K562 (cell line): Measurements from ENCODE around the gene ADAMTS2. TPM values are rescaled to one million over a fixed set of nuclear protein-coding genes. Genes with fewer than 3 reads are reported as not detected.

Experiments
- ATAC-seq: fragments of 200-7000 bp; cut with Tn5 transposase; 3 replicates; pipeline ENCODE4 v1.9.1; 2020; ENCODE audit warnings: moderate library complexity
- BruUV-seq: library from RNA; stranded (reverse); fragments of 400-500 nt; replicated peaks from 2 replicates; lab custom pipeline; 2021; lab: Mats Ljungman, UMichigan
- CTCF ChIA-PET: fragments of 300-600 bp; formaldehyde crosslinking; extraction: SDS; loops from one replicate; lab custom pipeline; 2021; ENCODE audit warnings: low intra/inter-chr PET ratio; lab: Yijun Ruan, JAX
- POLR2A ChIA-PET: fragments of 300-600, 350-650 bp; sonication (Branson Sonifier 250); formaldehyde crosslinking; extraction: SDS; loops from one replicate; lab custom pipeline; 2021; ENCODE audit warnings: antibody characterized with exemption, inconsistent platforms; lab: Yijun Ruan, JAX
- DNase-seq, 4 experiments: peaks; one replicate each; pipeline versions ENCODE4 v3.0.0 to v3.0.0-alpha.2; 2011 to 2018; ENCODE audit warnings: low spot score in 3 of 4, mixed read lengths in 3 of 4; ENCODE audit errors: extremely low read depth in 1 of 4
- FAIRE-seq: peaks from 2 replicates; lab custom pipeline; 2011; peaks lifted over from hg19 to GRCh38; lab: Jason Lieb, UNC
- H2AFZ ChIP-seq: 2 replicates; pipeline ENCODE4 v1.6.0; 2011; ENCODE audit warnings: low read depth, low read length, control low read depth, inconsistent platforms
- H3K27ac ChIP-seq: fragments of 200-600 bp; 3 replicates; pipeline ENCODE4 v1.8.0; 2011; ENCODE audit warnings: low read depth, mild to moderate bottlenecking, control low read depth, inconsistent platforms, low read length, moderate library complexity, mixed read lengths; ENCODE audit errors: extremely low read depth
- H3K27me3 ChIP-seq, 2 experiments: fragments of 300-600 bp in 1 of 2; 2 replicates in 1 of 2; 3 replicates in 1 of 2; pipeline versions ENCODE4 v1.6.0 to v1.8.0; 2011; ENCODE audit warnings: inconsistent platforms in 2 of 2, low read length in 2 of 2, mild to moderate bottlenecking in 1 of 2, mixed read lengths in 1 of 2, moderate library complexity in 1 of 2; ENCODE audit not compliant: control insufficient read depth in 2 of 2, insufficient read depth in 2 of 2
- H3K36me3 ChIP-seq: fragments of 300-600 bp; 3 replicates; pipeline ENCODE4 v1.8.0; 2011; ENCODE audit warnings: mild to moderate bottlenecking, low read length, inconsistent platforms; ENCODE audit not compliant: control insufficient read depth, insufficient read depth
- H3K4me1 ChIP-seq, 2 experiments: fragments of 200-600 bp in 1 of 2; replicated peaks in 1 of 2; 2 replicates in 1 of 2; 3 replicates in 1 of 2; pipeline versions ENCODE4 v1.5.1 to v1.8.0; 2011; ENCODE audit warnings: inconsistent platforms in 2 of 2, low read length in 2 of 2, mild to moderate bottlenecking in 1 of 2, mixed read lengths in 1 of 2, moderate library complexity in 1 of 2; ENCODE audit not compliant: control insufficient read depth in 2 of 2, insufficient read depth in 2 of 2
- H3K4me2 ChIP-seq: 2 replicates; pipeline ENCODE4 v1.6.1; 2011; ENCODE audit warnings: low read length, control low read depth, inconsistent platforms, mixed read lengths; ENCODE audit not compliant: insufficient read depth
- H3K4me3 ChIP-seq: fragments of 200-600 bp; sonication (generic), shearing (Covaris generic); 2 replicates; pipeline ENCODE4 v1.5.1; 2016; ENCODE audit warnings: control low read depth, inconsistent platforms
- H3K79me2 ChIP-seq: fragments of 200-600 bp; 3 replicates; pipeline ENCODE4 v1.8.0; 2011; ENCODE audit warnings: low read length, inconsistent platforms; ENCODE audit not compliant: control insufficient read depth, insufficient read depth
- H3K9ac ChIP-seq, 2 experiments: 2 replicates each; pipeline versions ENCODE4 v1.6.0 to v1.6.1; 2011; ENCODE audit warnings: low read depth in 2 of 2, low read length in 2 of 2, control low read depth in 1 of 2, inconsistent platforms in 1 of 2, mild to moderate bottlenecking in 1 of 2, mixed read lengths in 1 of 2; ENCODE audit not compliant: insufficient read depth in 1 of 2
- H3K9me1 ChIP-seq: one replicate; pipeline ENCODE4 v1.6.0; 2011; ENCODE audit warnings: inconsistent platforms, mild to moderate bottlenecking, low read length, moderate library complexity; ENCODE audit not compliant: control insufficient read depth, insufficient read depth
- H3K9me3 ChIP-seq: replicated peaks from 2 replicates; pipeline ENCODE4 v1.5.1; 2011; ENCODE audit warnings: low read depth, low read length, inconsistent platforms; ENCODE audit not compliant: control insufficient read depth, insufficient read depth
- H4K20me1 ChIP-seq: replicated peaks from 2 replicates; pipeline ENCODE4 v1.6.1; 2011; ENCODE audit warnings: low read length, inconsistent platforms, mixed read lengths; ENCODE audit not compliant: control insufficient read depth, insufficient read depth
- CBFB ChIP-seq: sonication (generic); formaldehyde crosslinking; IDR thresholded peaks from 2 replicates; pipeline ENCODE4 v1.4.0; 2020; ENCODE audit warnings: mild to moderate bottlenecking, missing genetic modification reagents
- DNMT1 ChIP-seq: fragments of 450-650 bp; IDR thresholded peaks from 2 replicates; pipeline ENCODE4 v1.6.1; 2016; ENCODE audit warnings: antibody characterized with exemption, mild to moderate bottlenecking
- ETV6 ChIP-seq, 3 experiments: fragments of 150-350 bp in 1 of 3; sonication (generic) in 1 of 3; formaldehyde crosslinking in 1 of 3; IDR thresholded peaks; 2 replicates each; pipeline versions ENCODE4 v1.6.1 to v1.8.0; 2014 to 2022; ENCODE audit warnings: borderline replicate concordance in 2 of 3, low read depth in 2 of 3, antibody characterized with exemption in 1 of 3, low read length in 1 of 3, mild to moderate bottlenecking in 1 of 3, missing genetic modification reagents in 1 of 3
- HNRNPUL1 ChIP-seq: fragments of 200-400 bp; formaldehyde crosslinking; IDR thresholded peaks from 2 replicates; pipeline ENCODE4 v1.6.1; 2017; ENCODE audit warnings: low read length
- PHB2 ChIP-seq: fragments of 450-650 bp; IDR thresholded peaks from 2 replicates; pipeline ENCODE4 v1.6.1; 2017; ENCODE audit warnings: low read depth
- POLR2G ChIP-seq: fragments of 200-400 bp; formaldehyde crosslinking; IDR thresholded peaks from 2 replicates; pipeline ENCODE4 v1.6.1; 2017; ENCODE audit warnings: low read depth, mild to moderate bottlenecking, antibody characterized with exemption, low read length, moderate library complexity
- POLR3G ChIP-seq: IDR thresholded peaks from 2 replicates; pipeline ENCODE4 v1.6.1; 2011; ENCODE audit not compliant: insufficient read length, insufficient replicate concordance; ENCODE audit errors: extremely low read depth
- SAFB2 ChIP-seq: fragments of 200-400 bp; formaldehyde crosslinking; IDR thresholded peaks from 2 replicates; pipeline ENCODE4 v1.6.1; 2018; ENCODE audit warnings: borderline replicate concordance, low read length, low read depth, moderate library complexity; ENCODE audit not compliant: severe bottlenecking
- TARDBP ChIP-seq: fragments of 450-650 bp; IDR thresholded peaks from 2 replicates; pipeline ENCODE4 v1.6.1; 2016
- ZNF146 ChIP-seq: IDR thresholded peaks from one replicate; pipeline ENCODE4 v1.6.1; 2018; ENCODE audit warnings: missing compliant biosample characterization; ENCODE audit not compliant: unreplicated experiment
- ZNF436 ChIP-seq: fragments of 250-450, 450-650 bp; sonication (Bioruptor Pico); formaldehyde crosslinking; IDR thresholded peaks from 2 replicates; pipeline ENCODE4 v1.7.0; 2020; ENCODE audit warnings: mild to moderate bottlenecking
- WGBS: fragments of 100-300 bp; shearing (Covaris generic); methylation state at CpG from one replicate; pipeline ENCODE4 v1.1.6; 2016; ENCODE audit warnings: low coverage, mixed read lengths; ENCODE audit not compliant: insufficient coverage; ENCODE audit errors: missing lambda C conversion rate; 5-methylcytosine and 5-hydroxymethylcytosine counted together
- in situ Hi-C: fragments of 300-500 bp; cut with MboI; formaldehyde crosslinking; loops from 4 replicates; pipeline ENCODE4 v1.15.0; 2018; ENCODE audit warnings: inconsistent platforms, mixed read lengths
- intact Hi-C: fragments of 100-400 bp; cut with micrococcal nuclease; formaldehyde crosslinking; loops from 2 replicates; pipeline ENCODE4 v1.14.2; 2022
- polyA plus RNA-seq, 8 experiments: library from polyadenylated mRNA; depleted of rRNA in 4 of 8; stranded (reverse) in 5 of 8; unstranded in 3 of 8; fragments of >200 nt; fragmentation: Nextera tagmentation in 2 of 8; fragmentation: Illumina TruSeq in 1 of 8; extraction: Ambion mirVana in 2 of 8; extraction: Trizol in 1 of 8; gene quantifications; 2 replicates each; pipeline versions ENCODE4 v1.2.1 to v1.2.3, GENCODE V29; 2011 to 2014; ENCODE audit warnings: inconsistent platforms in 1 of 8, missing spikeins in 1 of 8
- total RNA-seq, 7 experiments: library from RNA; depleted of rRNA in 6 of 7; stranded (reverse); fragments of >200 nt in 6 of 7; fragmentation: Illumina TruSeq in 2 of 7; extraction: Trizol in 2 of 7; gene quantifications; 2 replicates each; pipeline versions ENCODE4 v1.2.1 to v1.2.3, GENCODE V29; 2011 to 2021; ENCODE audit warnings: low replicate concordance in 1 of 7
- TF ChIP-seq, protein P1 (sequence below): fragments of 450-650 bp; formaldehyde crosslinking; IDR thresholded peaks from 2 replicates; pipeline ENCODE4 v1.4.0; 2020; ENCODE audit warnings: mild to moderate bottlenecking, moderate library complexity
- TF ChIP-seq, protein P2 (sequence below): fragments of 250-450 bp; sonication (Bioruptor Pico); IDR thresholded peaks from 2 replicates; pipeline ENCODE4 v1.4.0; 2020; ENCODE audit warnings: mild to moderate bottlenecking, moderate library complexity
- TF ChIP-seq, protein P3 (sequence below): IDR thresholded peaks from 2 replicates; pipeline ENCODE4 v1.6.1; 2012; ENCODE audit warnings: low read depth, low read length, improper control_type of control experiment, borderline replicate concordance

The ADAMTS2 gene
- total and polyA plus RNA-seq, 9 of the 15 experiments (the other 6 are each of a cell fraction or from before 2014, with no cell fraction given), result not detected

DNA sequence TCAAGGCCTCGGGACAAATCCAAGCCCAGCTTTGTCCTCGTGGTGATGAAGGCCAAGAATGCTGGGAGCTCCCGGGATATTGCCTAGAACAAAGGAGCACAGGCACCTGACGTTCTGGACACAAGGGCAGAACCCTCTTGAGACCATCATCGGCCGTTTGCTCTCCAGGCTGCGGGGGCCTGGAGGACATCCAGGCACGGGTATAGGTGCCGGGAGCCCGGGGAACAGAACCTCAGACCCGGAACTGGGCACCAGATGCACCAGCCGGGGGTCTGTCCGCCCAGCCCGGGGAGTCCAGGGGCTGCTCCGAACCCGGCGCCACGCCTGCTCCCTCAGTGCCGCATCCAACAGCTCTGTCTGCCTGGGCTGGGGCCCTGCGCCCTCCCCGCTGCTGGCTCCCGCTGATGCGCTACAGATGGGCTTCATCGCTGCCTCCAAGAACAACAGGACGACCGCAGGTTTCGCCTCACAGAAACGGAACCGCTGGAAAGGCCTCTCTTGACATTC is 88.0 kb downstream of the ADAMTS2 start (continued):
- TF ChIP-seq, protein P1, sequence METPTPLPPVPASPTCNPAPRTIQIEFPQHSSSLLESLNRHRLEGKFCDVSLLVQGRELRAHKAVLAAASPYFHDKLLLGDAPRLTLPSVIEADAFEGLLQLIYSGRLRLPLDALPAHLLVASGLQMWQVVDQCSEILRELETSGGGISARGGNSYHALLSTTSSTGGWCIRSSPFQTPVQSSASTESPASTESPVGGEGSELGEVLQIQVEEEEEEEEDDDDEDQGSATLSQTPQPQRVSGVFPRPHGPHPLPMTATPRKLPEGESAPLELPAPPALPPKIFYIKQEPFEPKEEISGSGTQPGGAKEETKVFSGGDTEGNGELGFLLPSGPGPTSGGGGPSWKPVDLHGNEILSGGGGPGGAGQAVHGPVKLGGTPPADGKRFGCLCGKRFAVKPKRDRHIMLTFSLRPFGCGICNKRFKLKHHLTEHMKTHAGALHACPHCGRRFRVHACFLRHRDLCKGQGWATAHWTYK (CRISPR knock-in tag), result no peak
- no peak for TF ChIP-seq HNRNPUL1
- no peak for TF ChIP-seq ETV6 (IDR thresholded peaks at IDR 0.05; ENCODE audit: borderline replicate concordance in 1 of 2, low read depth in 2 of 2, low read length in 1 of 2)
- no peak for TF ChIP-seq ETV6 (CRISPR knock-in tag; IDR thresholded peaks at IDR 0.05; ENCODE audit: borderline replicate concordance)
- TF ChIP-seq ZNF436, result no peak
- no peak for TF ChIP-seq TARDBP
- no peak for TF ChIP-seq POLR2G

DNA sequence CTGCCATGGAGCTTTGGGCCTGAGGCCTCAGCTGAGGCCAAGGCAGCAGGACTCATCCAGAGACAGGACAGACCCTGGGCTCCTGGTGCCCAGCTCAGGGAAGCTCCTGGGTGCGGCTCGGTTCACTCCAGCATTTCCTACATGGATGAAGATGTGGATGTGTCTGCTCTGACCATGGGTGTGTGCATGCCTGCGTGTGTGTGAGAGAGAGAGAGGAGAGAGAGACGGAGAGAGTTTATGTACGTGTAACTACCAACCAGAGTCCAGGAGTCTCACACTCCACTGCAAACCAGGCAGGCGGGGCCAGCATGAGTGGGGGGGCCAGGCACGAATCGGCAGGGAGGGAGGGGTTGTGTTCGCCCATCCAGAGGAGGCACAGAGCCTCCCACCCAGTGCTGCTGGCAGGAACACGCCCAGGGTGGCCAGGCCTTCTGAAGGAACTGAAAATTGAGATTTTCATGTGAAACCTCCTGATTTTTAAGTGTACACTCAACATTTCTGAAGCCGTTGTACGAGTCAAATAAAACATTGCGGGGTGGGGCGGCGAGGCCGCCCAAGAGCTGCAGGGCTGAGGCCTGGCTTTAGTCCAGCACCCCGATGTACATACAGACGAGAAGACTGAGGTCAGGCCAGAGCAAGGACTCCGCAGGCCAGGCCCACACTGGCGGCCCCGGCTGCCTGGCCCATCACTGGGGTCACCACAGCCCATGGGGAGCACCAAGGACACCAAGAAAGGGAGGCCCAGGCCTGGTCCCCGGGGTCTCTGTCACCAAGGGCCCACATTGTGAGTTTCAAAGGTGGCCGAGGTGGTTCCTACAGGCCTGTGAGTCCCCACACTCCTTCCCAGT is 88.7 kb downstream of the ADAMTS2 start:
- in situ Hi-C loops (no loop called here), intact Hi-C loops (no loop called here)
- ChIA-PET POLR2A (interaction anchor here (0.7 kb wide), 1 partner anchor 30 kb away, joined by 3 read pairs; no protein-coding TSS in a partner anchor), CTCF (no interaction called here)
- H3K4me1 ChIP-seq, result no peaks in the 10 kb centered on the region
- no peaks in the 10 kb centered on the region for H3K36me3 ChIP-seq
- FAIRE-seq (no peak), DNase-seq (no peak), ATAC-seq (no peak)
- H3K4me2 ChIP-seq, result no peak overlapping the region
- H3K4me3 ChIP-seq, result no peak overlapping the region
- no TSS peak for BruUV-seq
- 2% methylated on average over 23 of the region's 23 CpGs for WGBS
- H3K27me3 ChIP-seq, result peaks cover 6 to 66% of the 10 kb centered on the region in 2 experiments; a peak in 4 of 5 replicates
- H3K79me2 ChIP-seq, result no peaks in the 10 kb centered on the region
- H3K27ac ChIP-seq, result no peak overlapping the region
- H3K9ac ChIP-seq, result no peak overlapping the region
- no peaks in the 10 kb centered on the region for H3K9me3 ChIP-seq
- no peak overlapping the region for H2AFZ ChIP-seq
- H4K20me1 ChIP-seq, result no peaks in the 10 kb centered on the region; the same call in 1 of the 2 replicates
- no peaks in the 10 kb centered on the region for H3K9me1 ChIP-seq
- TF ChIP-seq CBFB (CRISPR knock-in tag), result no peak
- TF ChIP-seq PHB2, result no peak
- TF ChIP-seq DNMT1, result no peak
- TF ChIP-seq, protein P2, sequence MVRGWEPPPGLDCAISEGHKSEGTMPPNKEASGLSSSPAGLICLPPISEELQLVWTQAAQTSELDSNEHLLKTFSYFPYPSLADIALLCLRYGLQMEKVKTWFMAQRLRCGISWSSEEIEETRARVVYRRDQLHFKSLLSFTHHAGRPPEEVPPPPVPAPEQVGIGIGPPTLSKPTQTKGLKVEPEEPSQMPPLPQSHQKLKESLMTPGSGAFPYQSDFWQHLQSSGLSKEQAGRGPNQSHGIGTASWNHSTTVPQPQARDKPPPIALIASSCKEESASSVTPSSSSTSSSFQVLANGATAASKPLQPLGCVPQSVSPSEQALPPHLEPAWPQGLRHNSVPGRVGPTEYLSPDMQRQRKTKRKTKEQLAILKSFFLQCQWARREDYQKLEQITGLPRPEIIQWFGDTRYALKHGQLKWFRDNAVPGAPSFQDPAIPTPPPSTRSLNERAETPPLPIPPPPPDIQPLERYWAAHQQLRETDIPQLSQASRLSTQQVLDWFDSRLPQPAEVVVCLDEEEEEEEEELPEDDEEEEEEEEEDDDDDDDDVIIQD (CRISPR knock-in tag), result no peak
- TF ChIP-seq POLR3G, result no peak
- TF ChIP-seq ZNF146 (CRISPR knock-in tag), result no peak
- TF ChIP-seq, protein P3, sequence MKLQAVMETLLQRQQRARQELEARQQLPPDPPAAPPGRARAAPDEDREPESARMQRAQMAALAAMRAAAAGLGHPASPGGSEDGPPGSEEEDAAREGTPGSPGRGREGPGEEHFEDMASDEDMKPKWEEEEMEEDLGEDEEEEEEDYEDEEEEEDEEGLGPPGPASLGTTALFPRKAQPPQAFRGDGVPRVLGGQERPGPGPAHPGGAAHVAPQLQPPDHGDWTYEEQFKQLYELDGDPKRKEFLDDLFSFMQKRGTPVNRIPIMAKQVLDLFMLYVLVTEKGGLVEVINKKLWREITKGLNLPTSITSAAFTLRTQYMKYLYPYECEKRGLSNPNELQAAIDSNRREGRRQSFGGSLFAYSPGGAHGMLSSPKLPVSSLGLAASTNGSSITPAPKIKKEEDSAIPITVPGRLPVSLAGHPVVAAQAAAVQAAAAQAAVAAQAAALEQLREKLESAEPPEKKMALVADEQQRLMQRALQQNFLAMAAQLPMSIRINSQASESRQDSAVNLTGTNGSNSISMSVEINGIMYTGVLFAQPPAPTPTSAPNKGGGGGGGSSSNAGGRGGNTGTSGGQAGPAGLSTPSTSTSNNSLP, result no peak
- TF ChIP-seq SAFB2, result no peak
